ENCODE results near the gene MINDY2. TPM values are rescaled to one million over a fixed set of nuclear protein-coding genes. Genes with fewer than 3 reads are reported as not detected.

MINDY2 gene
- total and polyA plus RNA-seq, 7 experiments from 2014 or later: 8.9 to 16.6 (median 11.4) TPM

DNA sequence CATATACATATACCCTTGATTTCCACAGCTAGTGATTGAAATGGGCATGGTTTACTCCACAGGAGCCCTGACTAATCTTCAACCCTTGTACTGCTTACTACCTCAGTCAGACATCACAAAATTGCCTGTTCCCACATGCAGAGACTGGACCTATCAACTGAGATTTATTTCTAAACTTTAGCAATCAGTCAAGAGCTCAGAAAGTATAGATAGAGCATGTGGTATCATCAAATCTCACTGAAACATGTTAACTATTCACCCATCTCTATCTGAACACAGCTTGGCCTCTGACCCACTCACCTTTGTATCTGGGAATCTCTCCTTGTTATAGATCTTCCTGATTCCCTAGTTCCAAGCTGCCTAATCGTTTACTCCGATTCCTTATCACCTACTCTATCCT, 36.2 kb upstream of the MINDY2 start:
- Mint-ChIP-seq H3K27ac (peak overlapping the region in 5 of 9 donors; percentile 4 to 84 (median 22)), H3K4me1 (peaks cover 59 to 90% (median 86%) of the 10 kb centered on the region in 7 donors), H3K36me3 (peaks cover 0 to 24% (median 15%) of the 10 kb centered on the region in 5 donors), H3K27me3 (no peaks in the 10 kb centered on the region), H3K4me3 (peak overlapping the region in 1 of 10 donors; percentile 12), H3K9me3 (peaks cover 0 to 4% (median 0%) of the 10 kb centered on the region in 11 donors)
- DNase-seq (no peak), ATAC-seq (no peak)
- H3K9me3 ChIP-seq (ENCODE audit: control insufficient read depth in 2 of 3, low read length in 3 of 3): no peaks in the 10 kb centered on the region
- CTCF ChIA-PET: no interaction called here
- H3K27ac ChIP-seq (ENCODE audit: low read depth, low read length): no peak overlapping the region
- no peaks in the 10 kb centered on the region for H3K27me3 ChIP-seq (ENCODE audit: control insufficient read depth in 2 of 2, insufficient read depth in 2 of 2, low read length in 2 of 2)
- intact Hi-C loops (cut with micrococcal nuclease): loop anchor here in 1 of 2 donors (2.0 kb wide), 1 partner anchor 14 kb away; the partner anchor contains the start of gene ADAM10
- H3K4me1 ChIP-seq (ENCODE audit: control insufficient read depth in 2 of 2, insufficient read depth in 2 of 2, low read length in 2 of 2): peaks cover 13 to 14% of the 10 kb centered on the region in 2 donors
- POLR2A ChIA-PET: no interaction called here
- H3K4me3 ChIP-seq (ENCODE audit: low read length): no peak overlapping the region
- no peaks in the 10 kb centered on the region for H3K36me3 ChIP-seq (ENCODE audit: control insufficient read depth in 2 of 3, insufficient read depth in 3 of 3, low read length in 3 of 3)

DNA sequence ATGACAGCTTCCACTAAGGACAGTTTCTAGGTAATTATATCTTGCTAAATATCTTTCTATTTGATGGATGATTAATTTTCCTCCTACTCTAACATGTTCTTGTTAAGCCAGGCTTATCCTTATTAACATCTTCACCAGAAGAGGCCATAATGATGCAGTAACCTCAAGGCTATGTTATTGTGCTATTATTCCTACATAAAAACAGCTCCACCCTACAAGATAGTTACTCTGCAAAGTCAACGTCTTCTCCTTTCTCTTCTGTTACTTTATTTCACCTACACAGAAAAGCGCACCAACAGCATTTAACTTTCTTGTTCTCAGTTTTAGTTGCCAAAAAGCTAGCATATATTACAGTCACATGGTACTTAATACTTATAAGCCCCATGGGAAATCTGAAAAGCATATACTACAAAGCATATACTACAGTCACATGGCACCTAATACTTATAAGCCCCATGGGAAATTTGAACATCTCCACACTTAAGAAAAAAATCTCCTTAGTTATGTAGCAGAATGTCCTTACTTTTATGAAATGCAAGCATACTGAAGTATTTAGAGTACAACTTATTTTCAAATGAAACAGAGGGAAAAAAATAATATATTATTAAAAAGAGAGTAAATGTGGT, 35.0 kb upstream of the MINDY2 start:
- ChIA-PET CTCF (interaction anchor here (0.6 to 0.7 kb wide), 2 partner anchors 23 to 184 kb away, joined by 3 to 5 read pairs; no protein-coding TSS in a partner anchor), POLR2A (no interaction called here)
- Histone ChIP-seq H3K4me3 (ENCODE audit: low read length) (no peak overlapping the region), H3K27ac (ENCODE audit: low read depth, low read length) (no peak overlapping the region), H3K36me3 (ENCODE audit: control insufficient read depth in 2 of 3, insufficient read depth in 3 of 3, low read length in 3 of 3) (no peaks in the 10 kb centered on the region), H3K9me3 (ENCODE audit: control insufficient read depth in 2 of 3, low read length in 3 of 3) (no peaks in the 10 kb centered on the region), H3K4me1 (ENCODE audit: control insufficient read depth in 2 of 2, insufficient read depth in 2 of 2, low read length in 2 of 2) (peaks cover 13 to 14% of the 10 kb centered on the region in 2 donors), H3K27me3 (ENCODE audit: control insufficient read depth in 2 of 2, insufficient read depth in 2 of 2, low read length in 2 of 2) (no peaks in the 10 kb centered on the region)
- H3K27me3 Mint-ChIP-seq: no peaks in the 10 kb centered on the region
- peaks cover 54 to 91% (median 86%) of the 10 kb centered on the region in 7 donors for H3K4me1 Mint-ChIP-seq
- H3K27ac Mint-ChIP-seq: peak overlapping the region in 4 of 9 donors; percentile 29 to 60 (median 45)
- peak overlapping the region in 3 of 10 donors; percentile 4 to 28 (median 28) for H3K4me3 Mint-ChIP-seq
- intact Hi-C loops (cut with micrococcal nuclease): no loop called here
- no peak for ATAC-seq
- no peak for DNase-seq
- peaks cover 0 to 4% (median 0%) of the 10 kb centered on the region in 11 donors for H3K9me3 Mint-ChIP-seq
- peaks cover 0 to 21% (median 7%) of the 10 kb centered on the region in 5 donors for H3K36me3 Mint-ChIP-seq

DNA sequence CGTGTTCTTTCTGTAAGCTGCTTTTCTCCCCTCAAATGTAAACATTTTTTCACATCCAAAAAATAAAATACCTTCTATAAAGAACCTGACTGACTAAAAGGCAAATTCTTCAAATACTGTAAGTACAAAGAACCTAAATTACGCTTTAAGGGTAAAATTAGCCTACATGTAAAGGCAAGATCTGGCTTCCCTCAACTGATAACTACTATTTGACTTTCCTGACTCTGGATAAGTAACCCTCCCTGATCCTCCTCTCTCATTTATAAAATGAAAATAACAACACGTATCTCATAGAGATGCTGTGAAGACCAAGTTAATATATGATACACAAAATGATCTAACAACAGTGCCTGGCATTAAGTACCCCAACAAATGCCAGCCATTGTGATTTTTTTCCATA, 33.8 kb upstream of the MINDY2 start:
- Mint-ChIP-seq H3K9me3 (peaks cover 0 to 1% (median 0%) of the 10 kb centered on the region in 11 donors), H3K4me1 (peaks cover 50 to 91% (median 88%) of the 10 kb centered on the region in 7 donors), H3K27me3 (no peaks in the 10 kb centered on the region), H3K27ac (peak overlapping the region in 3 of 9 donors; percentile 25 to 64 (median 58)), H3K4me3 (peak overlapping the region in 3 of 10 donors; percentile 26 to 69 (median 28)), H3K36me3 (peaks cover 0 to 12% (median 0%) of the 10 kb centered on the region in 5 donors)
- no peaks in the 10 kb centered on the region for H3K27me3 ChIP-seq (ENCODE audit: control insufficient read depth in 2 of 2, insufficient read depth in 2 of 2, low read length in 2 of 2)
- H3K9me3 ChIP-seq (ENCODE audit: control insufficient read depth in 2 of 3, low read length in 3 of 3): no peaks in the 10 kb centered on the region
- ChIA-PET POLR2A (interaction anchor here (0.7 to 0.8 kb wide), 2 partner anchors 33 to 82 kb away, joined by 3 read pairs; no protein-coding TSS in a partner anchor), CTCF (no interaction called here)
- H3K4me3 ChIP-seq (ENCODE audit: low read length): no peak overlapping the region
- peaks cover 13 to 19% of the 10 kb centered on the region in 2 donors for H3K4me1 ChIP-seq (ENCODE audit: control insufficient read depth in 2 of 2, insufficient read depth in 2 of 2, low read length in 2 of 2)
- H3K36me3 ChIP-seq (ENCODE audit: control insufficient read depth in 2 of 3, insufficient read depth in 3 of 3, low read length in 3 of 3): no peaks in the 10 kb centered on the region
- ATAC-seq (no peak), DNase-seq (no peak)
- no peak overlapping the region for H3K27ac ChIP-seq (ENCODE audit: low read depth, low read length)
- intact Hi-C loops (cut with micrococcal nuclease): no loop called here

DNA sequence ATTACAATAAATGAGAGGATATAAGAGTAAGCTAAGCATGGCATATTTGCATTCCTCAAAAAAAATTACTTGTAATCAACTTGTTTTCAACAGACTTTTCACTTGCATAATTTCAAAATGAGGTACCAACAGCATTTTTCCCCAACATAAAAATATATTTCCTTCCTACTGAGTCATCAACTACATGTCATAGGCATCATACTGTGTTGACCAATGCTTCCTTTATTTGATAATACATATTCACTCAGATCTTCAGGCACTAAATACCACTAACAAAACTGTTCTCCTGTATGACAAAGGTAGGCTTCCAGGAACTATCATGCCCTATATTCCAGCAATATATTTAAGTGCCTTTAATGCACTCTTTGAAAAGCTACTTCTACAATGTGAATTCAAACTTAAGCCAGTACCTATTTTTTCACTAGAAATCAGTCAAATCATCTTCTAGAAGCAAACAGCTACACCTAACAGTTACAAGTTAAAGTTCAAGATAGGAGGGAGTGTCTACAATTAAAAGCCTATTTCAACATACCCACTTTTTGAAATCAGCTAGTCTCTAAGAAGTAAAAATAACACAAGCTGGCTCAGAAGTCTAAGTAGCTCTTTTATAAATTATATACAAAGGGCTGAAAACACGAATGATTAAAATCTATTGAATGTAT, 32.9 kb upstream of the MINDY2 start:
- H3K4me3 ChIP-seq (ENCODE audit: low read length): no peak overlapping the region
- ATAC-seq: peak; percentile 74
- H3K4me3 Mint-ChIP-seq: peak overlapping the region in 4 of 10 donors; percentile 23 to 48 (median 34)

GRCh38 chr15:58740436-58740835, 30.7 kb upstream of the MINDY2 start:
- H3K4me1 Mint-ChIP-seq: peaks cover 56 to 94% (median 89%) of the 10 kb centered on the region in 7 donors
- Histone ChIP-seq H3K4me3 (ENCODE audit: low read length) (no peak overlapping the region), H3K27ac (ENCODE audit: low read depth, low read length) (no peak overlapping the region), H3K4me1 (ENCODE audit: control insufficient read depth in 2 of 2, insufficient read depth in 2 of 2, low read length in 2 of 2) (peaks cover 11 to 25% of the 10 kb centered on the region in 2 donors), H3K36me3 (ENCODE audit: control insufficient read depth in 2 of 3, insufficient read depth in 3 of 3, low read length in 3 of 3) (no peaks in the 10 kb centered on the region), H3K9me3 (ENCODE audit: control insufficient read depth in 2 of 3, low read length in 3 of 3) (no peaks in the 10 kb centered on the region), H3K27me3 (ENCODE audit: control insufficient read depth in 2 of 2, insufficient read depth in 2 of 2, low read length in 2 of 2) (no peaks in the 10 kb centered on the region)
- ATAC-seq (no peak), DNase-seq (no peak)
- no peak overlapping the region for H3K27ac Mint-ChIP-seq
- peaks cover 0 to 12% (median 3%) of the 10 kb centered on the region in 5 donors for H3K36me3 Mint-ChIP-seq
- POLR2A ChIA-PET: interaction anchor here (2.0 kb wide), 1 partner anchor 9 kb away, joined by 9 read pairs; the partner anchor contains the start of gene ADAM10
- H3K9me3 Mint-ChIP-seq: no peaks in the 10 kb centered on the region
- no peak overlapping the region for H3K4me3 Mint-ChIP-seq
- CTCF ChIA-PET: interaction anchor here (0.7 kb wide), 1 partner anchor 156 kb away, joined by 3 read pairs; no protein-coding TSS in a partner anchor
- H3K27me3 Mint-ChIP-seq: no peaks in the 10 kb centered on the region
- intact Hi-C loops (cut with micrococcal nuclease): loop anchor here (10.0 kb wide), 3 partner anchors 66 to 406 kb away; partner anchors contain the start of gene LIPC (in 1 of the 2)

More for the DNA sequence above, 32.9 kb upstream of the MINDY2 start:
- Mint-ChIP-seq H3K36me3 (peaks cover 0 to 6% (median 0%) of the 10 kb centered on the region in 5 donors), H3K4me1 (peaks cover 51 to 91% (median 88%) of the 10 kb centered on the region in 7 donors), H3K27ac (peak overlapping the region in 4 of 9 donors; percentile 13 to 64 (median 22)), H3K9me3 (no peaks in the 10 kb centered on the region), H3K27me3 (no peaks in the 10 kb centered on the region)
- Histone ChIP-seq H3K27ac (ENCODE audit: low read depth, low read length) (no peak overlapping the region), H3K36me3 (ENCODE audit: control insufficient read depth in 2 of 3, insufficient read depth in 3 of 3, low read length in 3 of 3) (no peaks in the 10 kb centered on the region), H3K27me3 (ENCODE audit: control insufficient read depth in 2 of 2, insufficient read depth in 2 of 2, low read length in 2 of 2) (no peaks in the 10 kb centered on the region), H3K4me1 (ENCODE audit: control insufficient read depth in 2 of 2, insufficient read depth in 2 of 2, low read length in 2 of 2) (peaks cover 13 to 21% of the 10 kb centered on the region in 2 donors), H3K9me3 (ENCODE audit: control insufficient read depth in 2 of 3, low read length in 3 of 3) (no peaks in the 10 kb centered on the region)
- CTCF ChIA-PET: no interaction called here
- intact Hi-C loops (cut with micrococcal nuclease): no loop called here
- no peak for DNase-seq
- POLR2A ChIA-PET: interaction anchor here (0.8 to 2.0 kb wide), 3 partner anchors 11 to 83 kb away, joined by 3 to 9 read pairs (median 3); partner anchors contain the start of gene ADAM10

GRCh38 chr15:58741032-58741431, 30.1 kb upstream of the MINDY2 start:
- intact Hi-C loops (cut with micrococcal nuclease): loop anchor here (10.0 kb wide), 3 partner anchors 66 to 406 kb away; partner anchors contain the start of gene LIPC (in 1 of the 2)
- H3K36me3 ChIP-seq (ENCODE audit: control insufficient read depth in 2 of 3, insufficient read depth in 3 of 3, low read length in 3 of 3): no peaks in the 10 kb centered on the region
- no peaks in the 10 kb centered on the region for H3K27me3 Mint-ChIP-seq

More at GRCh38 chr15:58741032-58741431, 30.1 kb upstream of the MINDY2 start:
- Histone ChIP-seq H3K9me3 (ENCODE audit: control insufficient read depth in 2 of 3, low read length in 3 of 3) (no peaks in the 10 kb centered on the region), H3K27me3 (ENCODE audit: control insufficient read depth in 2 of 2, insufficient read depth in 2 of 2, low read length in 2 of 2) (no peaks in the 10 kb centered on the region), H3K27ac (ENCODE audit: low read depth, low read length) (no peak overlapping the region), H3K4me3 (ENCODE audit: low read length) (no peak overlapping the region), H3K4me1 (ENCODE audit: control insufficient read depth in 2 of 2, insufficient read depth in 2 of 2, low read length in 2 of 2) (peaks cover 15 to 23% of the 10 kb centered on the region in 2 donors)
- Mint-ChIP-seq H3K4me3 (peak overlapping the region in 4 of 10 donors; percentile 2 to 46 (median 6)), H3K27ac (peak overlapping the region in 1 of 9 donors; percentile 53), H3K9me3 (no peaks in the 10 kb centered on the region), H3K4me1 (peaks cover 54 to 94% (median 89%) of the 10 kb centered on the region in 7 donors), H3K36me3 (peaks cover 0 to 14% (median 3%) of the 10 kb centered on the region in 5 donors)
- DNase-seq (no peak), ATAC-seq (no peak)
- ChIA-PET POLR2A (interaction anchor here (0.7 kb wide), 1 partner anchor 9 kb away, joined by 3 read pairs; the partner anchor contains the start of gene ADAM10), CTCF (interaction anchor here (0.7 kb wide), 1 partner anchor 156 kb away, joined by 3 read pairs; no protein-coding TSS in a partner anchor)

Measured in naive thymus-derived CD4-positive, alpha-beta T cell (primary cell).